CD4-positive, alpha-beta T cell treated with Interleukin-15 for 1 hour (primary cell): ENCODE measurements around the gene AKIRIN2.
"Not testable (repeated sequence)": the region's sequence is repeated elsewhere in the genome, so short reads cannot be mapped to it uniquely, and the experiment has no call there.

Experiments
- DNase-seq: peaks from one replicate; pipeline ENCODE4 v3.0.0-alpha.2; 2020

The AKIRIN2 gene

DNA sequence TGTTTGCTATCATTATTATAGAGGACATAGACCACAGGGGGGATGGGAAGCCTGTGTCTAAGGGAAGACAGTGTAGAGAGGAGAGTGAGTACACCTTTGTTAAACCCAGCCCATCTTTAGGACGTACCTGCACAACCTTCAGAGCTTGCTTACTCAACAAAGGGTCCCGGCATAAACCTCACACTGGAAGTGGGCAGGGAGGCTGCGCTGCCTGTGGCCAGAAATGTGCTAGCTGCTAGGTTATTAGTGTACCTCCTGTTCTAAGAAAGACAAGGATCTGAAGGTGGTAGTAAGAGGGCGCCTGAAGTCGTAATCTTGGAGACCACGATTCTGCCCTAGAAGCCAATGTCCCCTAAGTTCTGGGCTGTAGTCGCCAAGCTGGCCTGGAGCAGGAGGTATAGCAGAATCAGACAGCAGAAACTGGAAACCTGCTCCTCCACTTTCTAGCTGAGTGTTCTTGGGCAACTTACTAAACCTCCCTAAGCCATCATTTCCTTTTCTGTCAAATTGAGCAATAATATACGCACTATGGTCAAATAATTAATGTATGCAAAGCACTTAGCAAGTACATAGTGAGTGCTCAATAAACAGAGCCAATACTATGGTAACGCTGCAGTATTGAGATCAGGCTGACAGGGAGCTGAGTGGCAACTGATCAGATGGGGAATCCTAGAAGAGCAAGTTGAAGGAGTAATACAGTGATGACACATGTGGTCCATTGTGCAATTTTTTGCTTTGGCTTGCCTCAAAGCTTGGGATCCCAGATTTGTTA lies 16.8 kb upstream of the AKIRIN2 start:
- peak; percentile 75 for DNase-seq

DNA sequence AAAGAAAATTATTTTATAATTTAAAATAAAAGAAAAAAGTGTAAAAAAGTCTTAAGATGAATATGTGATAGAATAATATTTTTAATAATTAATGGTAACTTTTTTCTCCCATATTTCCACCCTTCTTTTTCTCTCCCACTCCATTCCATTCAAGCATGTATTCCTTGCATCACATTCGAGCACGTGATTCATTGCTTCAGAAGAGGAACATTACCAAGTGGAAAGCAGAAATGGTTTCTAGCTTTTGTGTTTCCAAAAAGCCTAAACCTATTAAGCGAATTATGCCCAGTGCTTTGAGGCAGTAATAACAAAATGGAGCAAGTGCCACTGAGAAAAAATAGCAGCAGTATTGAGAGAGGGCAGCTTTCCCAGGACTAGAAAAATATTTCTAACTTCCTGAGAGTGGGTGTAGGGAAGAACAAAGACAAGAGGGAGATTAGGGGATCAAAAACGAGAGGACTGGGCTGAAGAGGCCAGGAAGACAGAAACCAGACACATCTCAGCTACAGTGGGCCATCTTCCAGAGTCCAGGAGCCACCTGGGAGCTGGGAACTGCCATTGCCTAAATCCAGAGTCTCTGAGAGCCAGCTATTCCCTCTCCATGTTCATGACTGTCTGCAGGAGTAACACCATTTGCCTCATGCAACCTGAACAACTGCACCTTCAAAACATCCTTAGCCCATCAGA lies 15.0 kb upstream of the AKIRIN2 start:
- no peak for DNase-seq

DNA sequence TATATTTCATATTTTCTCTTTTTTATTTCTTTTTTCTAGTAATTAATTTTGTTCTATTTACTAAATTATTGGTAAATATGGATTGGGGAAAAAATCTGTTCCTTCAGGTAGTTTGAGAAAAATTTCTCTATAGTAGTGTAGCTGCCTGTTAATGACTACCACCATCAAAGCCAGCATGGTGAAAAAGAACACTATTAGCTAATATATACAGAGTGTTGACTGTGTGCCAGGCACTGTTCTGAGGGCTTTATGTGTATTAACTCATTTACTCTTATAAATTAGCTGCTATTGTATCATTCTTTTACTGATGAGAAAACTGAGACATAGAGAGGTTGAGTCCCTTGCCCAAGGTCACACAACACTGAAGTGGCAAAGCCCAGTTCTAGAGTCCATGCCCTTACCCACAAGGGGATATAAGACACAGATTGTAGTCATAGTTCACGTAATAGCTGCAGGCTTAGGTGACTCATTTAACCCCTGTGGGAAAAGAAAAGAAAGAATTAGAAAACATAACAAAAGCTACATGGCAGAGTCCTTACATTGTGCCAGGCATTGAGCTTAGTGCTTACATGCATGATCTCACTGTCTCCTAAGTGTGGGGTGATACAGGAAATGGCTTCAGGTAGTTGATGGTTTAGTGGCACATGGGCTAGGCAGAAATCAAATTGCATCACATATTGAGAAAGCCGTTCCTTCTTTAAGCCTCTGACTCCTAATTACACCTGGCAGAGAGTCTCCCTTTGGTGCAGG lies 12.2 kb upstream of the AKIRIN2 start:
- DNase-seq = no peak

DNA sequence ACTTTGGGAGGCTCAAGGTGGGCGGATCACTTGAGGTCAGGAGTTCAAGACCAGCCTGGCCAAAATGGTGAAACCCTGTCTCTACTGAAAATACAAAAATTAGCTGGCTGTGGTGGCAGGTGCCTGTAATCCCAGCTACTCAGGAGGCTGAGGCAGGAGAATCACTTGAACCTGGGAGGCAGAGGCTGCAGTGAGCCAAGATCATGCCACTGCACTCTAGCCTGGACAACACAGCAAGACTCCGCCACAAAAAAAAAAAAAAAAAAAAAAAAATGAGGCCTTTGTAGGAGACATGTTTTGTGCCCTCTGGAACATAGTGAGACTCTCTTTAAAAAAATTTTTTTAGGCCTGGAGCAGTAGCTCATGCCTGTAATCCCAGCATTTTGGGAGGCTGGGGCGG lies 10.7 kb upstream of the AKIRIN2 start:
- not testable (repeated sequence) for DNase-seq

DNA sequence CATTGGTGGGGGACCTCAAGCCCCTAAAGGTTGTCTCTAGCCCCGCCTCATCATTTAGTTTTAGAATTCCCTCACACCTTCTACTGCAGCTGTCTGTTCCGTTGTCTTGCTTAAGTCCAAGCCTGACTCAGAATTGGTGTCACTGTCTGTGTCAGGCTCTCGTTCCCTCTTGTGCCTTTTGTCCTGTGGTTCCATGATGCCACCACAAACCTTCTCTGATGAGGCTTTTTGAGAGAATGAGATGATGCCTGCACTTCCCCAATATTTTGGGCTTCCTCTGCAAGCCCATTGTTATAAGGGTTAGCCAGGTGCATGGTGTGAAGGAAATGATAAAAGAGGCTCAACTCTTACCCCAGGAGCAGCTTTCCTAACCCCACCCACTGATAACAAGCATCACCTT lies 8.1 kb upstream of the AKIRIN2 start:
- no peak for DNase-seq

DNA sequence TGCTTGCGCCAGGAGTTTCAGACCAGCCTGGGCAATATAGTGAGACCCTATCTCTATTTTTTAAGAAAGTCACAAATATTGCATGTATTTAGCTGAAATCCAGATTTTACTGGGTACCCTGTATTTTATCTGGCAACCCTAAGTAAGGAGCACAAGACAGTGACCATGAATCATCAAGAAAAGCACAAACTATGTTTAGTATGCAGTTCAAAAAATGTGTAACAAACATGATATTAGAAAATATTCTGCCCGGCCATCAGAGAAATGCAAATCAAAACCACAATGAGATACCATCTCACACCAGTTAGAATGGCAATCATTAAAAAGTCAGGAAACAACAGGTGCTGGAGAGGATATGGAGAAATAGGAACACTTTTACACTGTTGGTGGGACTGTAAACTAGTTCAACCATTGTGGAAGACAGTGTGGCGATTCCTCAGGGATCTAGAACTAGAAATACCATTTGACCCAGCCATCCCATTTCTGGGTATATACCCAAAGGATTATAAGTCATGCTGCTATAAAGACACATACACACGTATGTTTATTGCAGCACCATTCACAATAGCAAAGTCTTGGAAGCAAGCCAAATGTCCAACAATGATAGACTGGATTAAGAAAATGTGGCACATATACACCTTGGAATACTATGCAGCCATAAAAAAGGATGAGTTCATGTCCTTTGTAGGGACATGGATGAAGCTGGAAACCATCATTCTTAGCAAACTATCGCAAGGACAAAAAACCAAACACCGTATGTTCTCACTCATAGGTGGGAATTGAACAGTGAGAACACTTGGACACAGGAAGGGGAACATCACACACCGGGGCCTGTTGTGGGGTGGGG lies 6.8 kb upstream of the AKIRIN2 start:
- DNase-seq = not testable (repeated sequence)

DNA sequence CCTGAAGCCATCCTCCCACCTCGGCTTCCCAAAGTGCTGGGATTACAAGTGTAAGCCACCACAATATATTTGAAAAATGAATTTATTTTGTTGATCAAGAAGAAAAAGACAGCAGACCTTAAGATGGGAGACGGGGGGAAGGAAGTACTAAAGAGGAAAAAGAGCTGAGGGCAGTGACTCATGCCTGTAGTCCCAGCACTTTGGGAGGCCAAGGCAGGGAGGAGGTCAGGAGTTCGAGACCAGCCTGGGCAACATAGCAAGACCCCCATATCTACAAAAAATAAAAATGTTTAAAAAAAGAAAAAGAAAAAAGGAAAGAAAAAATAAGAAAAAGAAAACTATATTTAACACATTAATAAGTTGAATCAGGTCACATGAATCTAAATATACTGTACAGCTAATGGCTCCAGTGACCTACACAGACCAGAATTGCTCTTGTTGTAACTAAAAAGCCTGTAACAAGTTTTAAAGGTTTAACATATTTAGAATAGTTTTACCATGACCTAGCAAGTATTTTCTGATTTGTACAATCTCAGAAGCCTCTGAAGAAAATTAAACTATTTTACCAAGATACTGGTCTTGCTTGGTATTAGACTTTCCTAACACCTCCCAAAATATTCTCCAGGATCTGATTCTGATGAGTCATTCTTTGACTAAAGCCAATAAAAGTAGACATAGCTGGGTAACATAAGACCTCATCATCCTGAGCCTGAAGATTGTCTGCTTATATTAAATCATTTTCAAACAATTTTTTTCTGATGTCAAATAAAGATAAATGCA lies 4.3 kb upstream of the AKIRIN2 start:
- no peak for DNase-seq

DNA sequence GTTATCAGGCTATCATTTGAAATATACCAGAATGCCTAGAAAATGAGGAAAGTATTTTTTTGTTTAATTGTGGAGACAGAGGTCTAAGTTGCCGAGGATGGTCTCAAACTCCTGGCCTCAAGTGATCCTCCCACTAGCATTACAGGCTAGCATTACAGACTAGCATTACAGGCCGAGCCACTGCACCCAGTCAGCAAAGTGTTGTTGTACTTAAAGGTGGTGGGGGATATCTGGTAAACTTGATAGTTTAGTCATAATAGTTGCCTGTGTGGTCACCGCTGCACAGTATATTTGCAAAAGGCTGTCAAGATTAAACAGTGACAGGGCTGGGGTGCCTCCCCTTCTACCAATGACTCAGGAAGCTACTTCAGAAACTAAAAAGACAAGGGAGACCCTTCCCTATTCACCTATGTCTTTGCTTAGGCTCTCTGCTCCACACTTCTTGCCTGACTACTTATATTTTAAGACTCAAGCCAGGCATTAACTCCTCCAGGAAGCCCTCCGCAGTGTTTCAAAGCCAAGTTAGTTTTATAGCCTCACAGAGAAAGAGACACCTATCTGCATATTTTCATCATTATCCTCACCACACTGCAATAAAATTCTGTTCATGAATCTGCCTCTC lies 3.1 kb upstream of the AKIRIN2 start:
- DNase-seq = no peak

DNA sequence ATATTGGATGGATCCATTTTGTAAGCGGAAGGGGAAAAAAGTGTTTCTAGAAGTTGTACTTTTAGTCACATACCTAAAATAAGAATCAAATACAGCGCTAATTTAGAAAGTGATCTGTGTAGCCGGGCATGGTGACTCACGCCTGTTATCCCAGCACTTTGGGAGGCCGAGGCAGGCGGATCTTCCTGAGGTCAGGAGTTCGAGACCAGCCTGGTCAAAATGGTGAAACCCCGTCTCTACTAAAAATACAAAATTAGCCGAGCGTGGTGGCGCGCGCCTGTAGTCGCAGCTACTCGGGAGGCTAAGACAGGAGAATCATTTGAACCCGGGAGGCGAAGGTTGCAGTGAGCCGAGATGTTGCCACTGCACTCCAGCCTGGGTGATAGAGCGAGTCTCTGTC lies 1.0 kb upstream of the AKIRIN2 start:
- DNase-seq = not testable (repeated sequence)

DNA sequence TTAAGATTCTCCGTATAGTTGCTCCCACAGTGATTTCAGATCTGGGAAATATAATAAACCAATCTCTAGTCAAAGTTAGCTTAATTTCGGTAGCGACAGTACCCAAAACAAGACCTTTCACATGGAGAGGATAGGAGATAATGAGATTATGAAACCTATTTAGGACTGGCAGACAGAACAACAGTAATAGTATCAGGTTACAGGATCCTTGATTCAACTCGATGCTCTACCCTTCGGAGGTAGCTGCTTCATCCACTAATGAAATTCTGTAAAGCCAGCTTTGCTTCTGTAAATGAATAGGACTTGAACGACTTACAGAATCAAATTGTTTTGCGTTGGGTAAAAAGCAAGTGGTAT lies 534 bp upstream of the AKIRIN2 start:
- DNase-seq = no peak

DNA sequence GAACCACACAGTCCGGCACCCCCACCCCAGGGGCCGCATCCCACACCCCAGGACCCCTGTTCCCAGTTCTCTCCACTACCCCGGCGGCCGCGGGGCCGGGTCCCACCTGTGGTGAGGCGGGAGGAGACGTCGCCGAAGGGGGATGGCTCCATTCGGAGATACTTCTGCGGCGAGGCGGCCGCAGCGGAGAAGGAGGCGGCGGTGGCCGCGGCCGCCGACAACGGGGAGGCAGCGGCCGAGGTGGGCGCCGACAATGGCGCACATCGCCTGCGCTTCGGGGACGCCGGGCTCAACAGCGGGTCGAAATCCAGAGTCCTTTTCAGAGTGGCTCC lies 723 bp downstream of the AKIRIN2 start:
- no peak for DNase-seq

DNA sequence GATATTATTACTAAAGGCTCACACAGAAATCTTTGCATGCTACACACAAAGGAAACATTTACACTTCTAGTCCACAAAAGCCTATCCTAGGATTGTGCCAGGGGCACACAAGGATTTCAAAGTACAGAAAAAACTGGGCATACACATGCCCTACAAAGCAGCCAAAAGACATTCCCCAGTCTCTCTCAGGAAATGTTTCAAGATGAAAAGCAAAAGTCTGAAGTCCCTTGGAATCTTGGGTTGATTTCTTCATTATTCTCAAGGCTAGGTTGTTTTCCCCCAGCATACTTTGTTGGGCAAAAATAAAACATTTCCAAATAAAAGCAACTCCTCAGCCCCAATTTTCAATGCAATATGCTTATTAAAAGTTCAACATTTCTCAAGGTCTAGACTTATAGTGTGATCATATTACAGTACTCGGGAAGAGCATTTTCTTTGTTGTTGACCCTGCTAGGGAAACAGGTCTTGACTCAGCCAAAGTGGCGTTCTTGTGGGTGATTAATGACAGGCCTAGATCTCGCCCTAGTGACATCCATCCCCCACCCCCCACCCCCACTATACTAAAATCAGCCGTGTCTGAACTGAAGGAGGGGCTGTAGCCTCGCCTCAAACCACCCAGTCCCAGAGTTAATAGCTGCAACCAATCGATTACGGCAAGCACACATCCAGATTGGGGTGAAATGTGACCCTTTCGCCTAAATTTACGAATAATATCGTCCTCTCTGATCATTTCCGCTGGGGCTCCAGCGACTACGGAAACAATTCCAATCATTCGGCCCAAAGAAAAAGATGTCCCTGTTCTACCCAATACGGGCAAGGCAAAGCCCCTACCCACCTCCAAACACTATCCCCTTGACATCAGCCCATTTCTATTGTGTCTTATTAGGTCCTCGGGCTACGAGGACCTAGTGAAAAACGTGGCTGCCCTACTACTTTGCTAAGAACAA lies 1.4 kb downstream of the AKIRIN2 start:
- DNase-seq = peak; percentile 65

DNA sequence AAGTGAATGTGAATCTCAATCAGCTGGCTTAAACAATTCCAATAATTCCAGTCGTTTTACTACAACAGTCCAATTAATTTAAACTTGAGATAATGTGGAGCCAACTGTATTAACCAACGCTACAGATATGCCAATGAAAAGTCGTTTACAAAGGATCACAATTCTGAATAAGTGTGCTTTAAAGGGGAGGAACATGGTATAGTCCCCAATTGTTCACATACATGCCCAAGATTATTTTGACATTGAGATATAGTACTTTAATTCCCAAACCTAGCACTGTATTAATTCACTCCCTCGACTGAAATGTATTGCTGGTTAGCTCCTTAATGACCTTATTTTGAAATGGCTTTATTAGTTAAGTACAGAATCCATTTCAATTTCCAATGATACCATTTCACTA lies 2.5 kb downstream of the AKIRIN2 start:
- no peak for DNase-seq

DNA sequence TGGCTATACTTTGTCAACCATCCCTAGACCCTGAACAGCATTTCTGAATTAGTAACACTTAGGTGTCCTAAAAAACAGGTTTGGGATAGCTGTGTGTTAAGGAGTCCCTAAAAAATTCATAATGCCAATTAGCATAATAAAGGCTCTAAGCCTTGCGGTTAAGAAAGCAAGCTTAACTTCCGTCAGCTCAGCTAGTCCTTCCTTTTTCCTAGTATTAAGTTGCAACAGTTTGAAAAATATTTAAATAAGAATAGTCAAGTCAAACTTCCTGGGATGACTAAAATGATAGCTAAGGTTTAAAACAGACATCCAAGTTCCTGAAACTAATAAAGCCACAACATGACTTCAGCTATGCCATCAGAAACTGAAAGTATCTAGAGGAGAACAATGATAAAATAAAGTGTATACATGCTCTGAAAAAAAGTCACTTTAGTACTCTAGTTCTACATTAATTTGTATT lies 3.5 kb downstream of the AKIRIN2 start:
- DNase-seq = no peak

DNA sequence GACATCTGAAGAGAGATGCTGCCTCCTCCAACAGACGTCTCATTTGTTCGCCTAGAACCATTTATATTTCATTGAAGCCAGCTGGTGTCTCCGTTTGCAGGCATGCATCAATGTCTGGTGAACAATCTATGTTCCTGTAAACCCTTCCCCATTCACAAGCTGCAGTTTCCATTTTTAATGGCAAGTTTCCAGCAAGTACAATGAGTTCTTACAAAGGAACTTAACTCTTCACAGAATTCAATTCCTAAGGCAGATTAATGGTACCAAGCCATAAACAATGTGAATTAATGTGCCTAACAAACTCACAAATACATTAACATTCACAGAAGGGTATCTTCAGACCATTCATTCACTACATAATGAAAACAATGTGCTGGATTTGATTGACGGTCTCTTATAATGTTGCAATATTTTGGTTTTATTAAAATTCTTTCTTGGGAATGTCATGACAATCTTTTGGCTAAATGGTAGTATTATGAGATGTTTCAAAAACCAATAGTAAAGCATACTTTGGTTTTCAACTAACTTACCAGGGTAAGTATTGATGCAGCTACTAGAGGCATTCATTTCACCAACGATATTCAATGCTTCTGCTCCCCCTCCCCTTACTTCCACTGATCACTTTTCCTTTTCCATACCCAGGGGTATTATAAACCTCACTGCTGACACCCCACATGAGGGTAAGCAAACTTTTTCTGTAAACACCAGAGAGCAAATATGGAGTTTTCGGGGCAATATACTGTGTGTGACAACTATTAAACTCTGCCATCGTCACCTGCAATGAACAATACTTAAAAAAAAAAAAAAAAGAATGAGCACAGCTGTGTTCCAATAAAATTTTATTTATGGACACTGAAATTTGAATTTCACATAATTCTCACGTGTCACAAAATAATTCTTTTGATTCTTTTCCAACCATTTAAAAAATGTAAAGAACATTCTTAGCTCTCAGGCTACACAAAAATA lies 4.2 kb downstream of the AKIRIN2 start:
- DNase-seq = no peak

DNA sequence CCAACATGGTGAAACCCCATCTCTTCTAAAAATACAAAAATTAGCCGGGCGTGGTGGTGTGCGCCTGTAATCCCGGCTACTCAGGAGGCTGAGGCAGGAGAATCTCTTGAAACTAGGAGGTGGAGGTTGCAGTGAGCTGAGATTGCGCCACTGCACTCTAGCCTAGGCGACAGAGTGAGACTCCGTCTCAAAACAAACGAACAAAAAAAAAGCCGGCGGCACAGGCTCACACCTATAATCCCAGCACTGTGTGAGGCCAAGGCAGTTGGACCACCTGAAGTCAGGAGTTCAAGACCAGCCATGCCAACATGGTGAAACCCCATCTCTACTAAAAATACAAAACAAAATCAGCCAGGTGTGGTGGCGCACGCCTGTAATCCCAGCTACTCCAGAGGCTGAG lies 5.2 kb downstream of the AKIRIN2 start:
- DNase-seq = not testable (repeated sequence)

DNA sequence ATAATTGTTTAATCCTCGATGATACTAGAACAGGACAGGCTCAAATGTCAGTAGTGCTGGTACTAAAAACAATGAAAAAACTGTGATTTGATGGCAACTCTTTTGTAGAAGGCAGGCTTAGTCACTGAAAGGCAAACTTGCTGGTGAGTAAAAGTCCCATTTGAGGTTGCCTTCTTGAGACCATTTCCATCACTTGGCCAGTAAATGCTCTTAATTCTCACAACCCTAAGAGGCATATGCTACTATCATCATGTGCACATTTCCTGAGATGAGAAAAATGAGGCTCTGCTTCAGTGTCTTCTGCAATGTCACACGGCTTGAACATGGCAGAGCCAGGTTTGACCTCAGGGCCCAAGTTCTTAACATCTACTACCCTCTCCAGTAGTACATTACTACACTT lies 9.9 kb downstream of the AKIRIN2 start:
- no peak for DNase-seq

DNA sequence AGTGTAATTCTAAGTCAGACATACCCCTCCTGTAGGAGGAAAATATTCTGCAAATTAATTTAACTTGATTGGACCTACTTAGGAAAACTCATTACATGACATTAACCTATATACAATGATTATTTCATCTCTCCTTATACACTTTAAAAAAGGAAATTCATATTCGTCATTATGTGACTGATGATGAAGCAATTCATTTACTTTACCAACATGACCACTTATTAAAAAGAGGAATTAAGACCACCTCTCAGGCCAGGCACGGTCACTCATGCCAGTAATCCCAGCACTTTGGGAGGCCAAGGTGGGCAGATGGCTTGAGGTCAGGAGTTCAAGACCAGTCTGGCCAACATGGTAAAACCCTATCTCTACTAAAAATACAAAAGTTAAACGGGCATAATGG lies 11.6 kb downstream of the AKIRIN2 start:
- DNase-seq = no peak

DNA sequence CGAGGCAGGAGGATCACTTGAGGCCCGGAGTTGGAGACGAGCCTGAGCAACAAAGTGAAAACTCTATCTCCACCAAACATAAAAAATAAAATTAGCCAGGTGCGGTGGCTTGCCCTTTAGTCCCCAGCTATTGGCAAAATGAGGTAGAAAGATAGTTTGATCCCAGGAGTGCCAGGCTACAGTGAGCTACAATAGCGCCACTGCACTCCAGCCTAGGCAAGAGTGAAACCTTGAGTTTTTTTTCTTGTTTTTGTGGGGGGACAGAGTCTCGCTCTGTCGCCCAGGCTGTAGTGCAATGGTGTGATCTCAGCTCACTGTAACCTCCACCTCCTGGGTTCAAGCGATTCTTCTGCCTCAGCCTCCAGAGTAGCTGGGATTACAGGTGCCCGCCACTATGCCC lies 14.1 kb downstream of the AKIRIN2 start:
- DNase-seq = not testable (repeated sequence)
